Measurements from ENCODE around the gene METTL8. TPM values are rescaled to one million over a fixed set of nuclear protein-coding genes. Genes with fewer than 3 reads are reported as not detected.

The METTL8 gene
- total RNA-seq, 1 experiment from 2014 or later: 27.7 TPM

DNA sequence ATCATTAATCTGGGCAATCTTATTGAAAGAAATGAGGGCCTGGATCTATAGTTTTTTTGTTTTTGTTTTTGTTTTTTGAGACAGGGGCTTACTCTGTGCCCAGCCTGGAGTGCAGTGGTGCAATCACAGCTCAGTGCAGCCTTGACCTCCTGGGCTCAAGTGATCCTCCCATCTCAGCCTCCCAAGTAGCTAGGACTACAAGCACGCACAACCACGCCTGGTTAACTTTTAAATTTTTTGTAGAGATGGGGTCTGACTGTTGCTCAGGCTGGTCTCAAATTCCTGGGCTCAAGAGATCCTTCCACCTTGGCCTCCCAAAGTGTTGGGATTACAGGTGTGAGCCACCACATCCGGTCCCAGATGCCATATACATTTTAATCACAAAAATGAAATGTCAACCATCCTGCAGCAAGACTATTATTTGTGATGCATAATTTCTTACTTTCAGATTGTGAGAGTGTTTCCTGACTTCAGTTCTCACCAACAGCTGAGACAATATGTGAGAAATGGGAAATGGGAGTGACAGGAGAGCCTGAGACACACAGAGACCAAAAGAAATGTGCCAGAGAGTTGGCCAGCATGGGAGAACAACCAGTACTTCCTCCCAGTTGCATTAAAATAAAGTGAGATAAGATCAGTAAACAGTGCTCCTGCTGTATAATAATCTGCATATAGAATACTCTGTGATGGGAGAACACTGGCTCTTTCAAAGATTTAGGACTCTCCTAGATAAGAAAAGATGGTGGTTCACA is 87.6 kb downstream of the METTL8 start:
- H3K9me3 ChIP-seq (ENCODE audit: control insufficient read depth, insufficient read depth, low read depth, low read length): no peaks in the 10 kb centered on the region
- DNase-seq (ENCODE audit: low read depth, low spot score) (no peak), ATAC-seq (peak; percentile 54; the same call in 1 of the 2 replicates)
- intact Hi-C loops (cut with micrococcal nuclease; ENCODE audit: unreplicated experiment) (no loop called here), in situ Hi-C loops (cut with HindIII; ENCODE audit: low pct_unique_long_range_greater_than_20kb, low sequenced_read_pairs) (no loop called here)
- BruUV-seq (replicated peaks): no TSS peak
- no peak for TF ChIP-seq SIN3A (IDR thresholded peaks at IDR 0.05; ENCODE audit: borderline replicate concordance, insufficient read depth, low read depth, low read length)
- 0 out of 2 replicates have a peak overlapping the region, but pooled peaks have one; percentile 25 for H3K27ac ChIP-seq (ENCODE audit: low read length)
- H3K27me3 ChIP-seq (ENCODE audit: control insufficient read depth, insufficient read depth, low read length): no peaks in the 10 kb centered on the region
- H3K36me3 ChIP-seq (ENCODE audit: control insufficient read depth, insufficient read depth, low read length): no peaks in the 10 kb centered on the region
- CTCF ChIA-PET: interaction anchor here (0.6 kb wide), 1 partner anchor 156 kb away, joined by 3 read pairs; no protein-coding TSS in a partner anchor
- peaks cover 18% of the 10 kb centered on the region for H3K4me1 ChIP-seq (ENCODE audit: control insufficient read depth, insufficient read depth, low read length)
- no peak overlapping the region for H3K4me3 ChIP-seq (ENCODE audit: low read depth in 2 of 2, low read length in 2 of 2)
- POLR2A ChIA-PET: interaction anchor here (0.6 kb wide), 1 partner anchor 188 kb away, joined by 3 read pairs; no protein-coding TSS in a partner anchor

DNA sequence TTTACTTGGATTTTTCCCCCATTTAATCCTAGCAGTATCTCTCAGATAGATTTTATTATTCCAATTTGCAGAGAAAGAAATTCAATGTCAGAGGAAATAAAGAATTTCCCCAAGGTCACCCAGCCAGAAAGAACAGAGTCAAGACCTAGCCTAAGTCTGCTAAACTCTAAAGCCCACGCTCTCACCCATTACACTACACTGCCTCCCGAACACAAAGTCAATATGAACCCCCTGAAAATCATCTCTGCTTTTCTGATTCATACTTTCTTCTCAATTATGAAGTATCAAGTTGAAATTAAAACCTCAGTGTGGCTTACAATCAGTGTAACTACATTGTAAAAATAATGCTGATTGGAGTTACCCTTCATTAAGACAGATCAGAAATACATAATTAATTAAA is 89.6 kb downstream of the METTL8 start:
- no TSS peak for BruUV-seq (replicated peaks)
- in situ Hi-C loops (cut with HindIII; ENCODE audit: low pct_unique_long_range_greater_than_20kb, low sequenced_read_pairs): no loop called here
- Histone ChIP-seq H3K27ac (ENCODE audit: low read length) (no peak overlapping the region; the same call in 1 of the 2 replicates), H3K27me3 (ENCODE audit: control insufficient read depth, insufficient read depth, low read length) (no peaks in the 10 kb centered on the region), H3K4me1 (ENCODE audit: control insufficient read depth, insufficient read depth, low read length) (peaks cover 18% of the 10 kb centered on the region), H3K4me3 (ENCODE audit: low read depth in 2 of 2, low read length in 2 of 2) (no peak overlapping the region), H3K36me3 (ENCODE audit: control insufficient read depth, insufficient read depth, low read length) (no peaks in the 10 kb centered on the region), H3K9me3 (ENCODE audit: control insufficient read depth, insufficient read depth, low read depth, low read length) (no peaks in the 10 kb centered on the region)
- ATAC-seq (no peak), DNase-seq (ENCODE audit: low read depth, low spot score) (no peak)
- POLR2A ChIA-PET: no interaction called here
- TF ChIP-seq POLR2AphosphoS5 (IDR thresholded peaks at IDR 0.05; ENCODE audit: low read depth, low read length) (no peak), SIN3A (IDR thresholded peaks at IDR 0.05; ENCODE audit: borderline replicate concordance, insufficient read depth, low read depth, low read length) (no peak), TCF7L2 (IDR thresholded peaks at IDR 0.05; ENCODE audit: low read depth, low read length) (no peak)
- TF ChIP-seq, protein P1, sequence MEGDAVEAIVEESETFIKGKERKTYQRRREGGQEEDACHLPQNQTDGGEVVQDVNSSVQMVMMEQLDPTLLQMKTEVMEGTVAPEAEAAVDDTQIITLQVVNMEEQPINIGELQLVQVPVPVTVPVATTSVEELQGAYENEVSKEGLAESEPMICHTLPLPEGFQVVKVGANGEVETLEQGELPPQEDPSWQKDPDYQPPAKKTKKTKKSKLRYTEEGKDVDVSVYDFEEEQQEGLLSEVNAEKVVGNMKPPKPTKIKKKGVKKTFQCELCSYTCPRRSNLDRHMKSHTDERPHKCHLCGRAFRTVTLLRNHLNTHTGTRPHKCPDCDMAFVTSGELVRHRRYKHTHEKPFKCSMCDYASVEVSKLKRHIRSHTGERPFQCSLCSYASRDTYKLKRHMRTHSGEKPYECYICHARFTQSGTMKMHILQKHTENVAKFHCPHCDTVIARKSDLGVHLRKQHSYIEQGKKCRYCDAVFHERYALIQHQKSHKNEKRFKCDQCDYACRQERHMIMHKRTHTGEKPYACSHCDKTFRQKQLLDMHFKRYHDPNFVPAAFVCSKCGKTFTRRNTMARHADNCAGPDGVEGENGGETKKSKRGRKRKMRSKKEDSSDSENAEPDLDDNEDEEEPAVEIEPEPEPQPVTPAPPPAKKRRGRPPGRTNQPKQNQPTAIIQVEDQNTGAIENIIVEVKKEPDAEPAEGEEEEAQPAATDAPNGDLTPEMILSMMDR (IDR thresholded peaks at IDR 0.05): no peak
- TF ChIP-seq, protein P2, sequence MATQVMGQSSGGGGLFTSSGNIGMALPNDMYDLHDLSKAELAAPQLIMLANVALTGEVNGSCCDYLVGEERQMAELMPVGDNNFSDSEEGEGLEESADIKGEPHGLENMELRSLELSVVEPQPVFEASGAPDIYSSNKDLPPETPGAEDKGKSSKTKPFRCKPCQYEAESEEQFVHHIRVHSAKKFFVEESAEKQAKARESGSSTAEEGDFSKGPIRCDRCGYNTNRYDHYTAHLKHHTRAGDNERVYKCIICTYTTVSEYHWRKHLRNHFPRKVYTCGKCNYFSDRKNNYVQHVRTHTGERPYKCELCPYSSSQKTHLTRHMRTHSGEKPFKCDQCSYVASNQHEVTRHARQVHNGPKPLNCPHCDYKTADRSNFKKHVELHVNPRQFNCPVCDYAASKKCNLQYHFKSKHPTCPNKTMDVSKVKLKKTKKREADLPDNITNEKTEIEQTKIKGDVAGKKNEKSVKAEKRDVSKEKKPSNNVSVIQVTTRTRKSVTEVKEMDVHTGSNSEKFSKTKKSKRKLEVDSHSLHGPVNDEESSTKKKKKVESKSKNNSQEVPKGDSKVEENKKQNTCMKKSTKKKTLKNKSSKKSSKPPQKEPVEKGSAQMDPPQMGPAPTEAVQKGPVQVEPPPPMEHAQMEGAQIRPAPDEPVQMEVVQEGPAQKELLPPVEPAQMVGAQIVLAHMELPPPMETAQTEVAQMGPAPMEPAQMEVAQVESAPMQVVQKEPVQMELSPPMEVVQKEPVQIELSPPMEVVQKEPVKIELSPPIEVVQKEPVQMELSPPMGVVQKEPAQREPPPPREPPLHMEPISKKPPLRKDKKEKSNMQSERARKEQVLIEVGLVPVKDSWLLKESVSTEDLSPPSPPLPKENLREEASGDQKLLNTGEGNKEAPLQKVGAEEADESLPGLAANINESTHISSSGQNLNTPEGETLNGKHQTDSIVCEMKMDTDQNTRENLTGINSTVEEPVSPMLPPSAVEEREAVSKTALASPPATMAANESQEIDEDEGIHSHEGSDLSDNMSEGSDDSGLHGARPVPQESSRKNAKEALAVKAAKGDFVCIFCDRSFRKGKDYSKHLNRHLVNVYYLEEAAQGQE (IDR thresholded peaks at IDR 0.05; ENCODE audit: insufficient read depth in 1 of 2, low read depth in 2 of 2, low read length in 1 of 2): no peak
- intact Hi-C loops (cut with micrococcal nuclease; ENCODE audit: unreplicated experiment): no loop called here
- CTCF ChIA-PET: no interaction called here

DNA sequence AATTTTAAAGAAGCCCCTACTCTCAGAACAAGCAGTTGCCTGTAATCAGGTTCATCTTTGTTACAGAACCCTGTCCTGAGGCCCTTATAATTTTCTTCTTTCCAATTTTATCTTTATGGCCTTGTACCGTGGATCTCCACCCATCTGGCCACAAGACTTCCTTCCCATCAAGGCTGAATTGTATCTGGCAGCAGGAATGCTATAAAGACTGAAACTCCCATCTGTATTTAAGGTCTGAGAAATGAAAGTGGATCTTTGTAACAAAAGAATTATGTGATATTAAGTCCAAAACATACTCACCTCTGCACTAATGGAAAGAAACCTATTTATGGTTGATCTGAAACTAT is 91.8 kb downstream of the METTL8 start:
- Histone ChIP-seq H3K9me3 (ENCODE audit: control insufficient read depth, insufficient read depth, low read depth, low read length) (no peaks in the 10 kb centered on the region), H3K4me3 (ENCODE audit: low read depth in 2 of 2, low read length in 2 of 2) (no peak overlapping the region), H3K27ac (ENCODE audit: low read length) (no peak overlapping the region), H3K4me1 (ENCODE audit: control insufficient read depth, insufficient read depth, low read length) (peaks cover 10% of the 10 kb centered on the region), H3K27me3 (ENCODE audit: control insufficient read depth, insufficient read depth, low read length) (no peaks in the 10 kb centered on the region), H3K36me3 (ENCODE audit: control insufficient read depth, insufficient read depth, low read length) (no peaks in the 10 kb centered on the region)
- in situ Hi-C loops (cut with HindIII; ENCODE audit: low pct_unique_long_range_greater_than_20kb, low sequenced_read_pairs) (no loop called here), intact Hi-C loops (cut with micrococcal nuclease; ENCODE audit: unreplicated experiment) (no loop called here)
- DNase-seq (ENCODE audit: low read depth, low spot score): no peak
- ChIA-PET CTCF (no interaction called here), POLR2A (no interaction called here)
- TF ChIP-seq POLR2AphosphoS5 (IDR thresholded peaks at IDR 0.05; ENCODE audit: low read depth, low read length): no peak
- TF ChIP-seq, protein P1 (IDR thresholded peaks at IDR 0.05): no peak
- TF ChIP-seq, protein P2 (IDR thresholded peaks at IDR 0.05; ENCODE audit: insufficient read depth in 1 of 2, low read depth in 2 of 2, low read length in 1 of 2): no peak
- no peak for TF ChIP-seq TCF7L2 (IDR thresholded peaks at IDR 0.05; ENCODE audit: low read depth, low read length)
- TF ChIP-seq SIN3A (IDR thresholded peaks at IDR 0.05; ENCODE audit: borderline replicate concordance, insufficient read depth, low read depth, low read length): no peak
- no peak for ATAC-seq
- no TSS peak for BruUV-seq (replicated peaks)
